Muscle layer of colon (tissue), 2 donors: ENCODE data around the gene INSM2.

ENCODE experiments used
- H3K27ac ChIP-seq: one replicate; pipeline ENCODE4 v1.7.0; 2013; ENCODE audit warnings: low read depth, mild to moderate bottlenecking, low read length, moderate library complexity
- H3K27me3 ChIP-seq, 2 donors: one replicate each; pipeline ENCODE4 v1.7.0; 2013; ENCODE audit warnings: low read length in 2 of 2, mild to moderate bottlenecking in 2 of 2; ENCODE audit not compliant: insufficient read depth in 2 of 2, control insufficient read depth in 1 of 2
- H3K36me3 ChIP-seq: one replicate; pipeline ENCODE4 v1.7.0; 2013; ENCODE audit warnings: mild to moderate bottlenecking, low read length; ENCODE audit not compliant: insufficient read depth
- H3K4me1 ChIP-seq: one replicate; pipeline ENCODE4 v1.7.0; 2013; ENCODE audit warnings: mild to moderate bottlenecking, low read length; ENCODE audit not compliant: insufficient read depth
- H3K4me3 ChIP-seq, 2 donors: one replicate each; pipeline ENCODE4 v1.7.0; 2013; ENCODE audit warnings: low read length in 2 of 2, low read depth in 1 of 2, mild to moderate bottlenecking in 1 of 2, moderate library complexity in 1 of 2
- H3K9ac ChIP-seq: one replicate; pipeline ENCODE4 v1.7.0; 2013; ENCODE audit warnings: low read length
- H3K9me3 ChIP-seq: one replicate; pipeline ENCODE4 v1.7.0; 2013; ENCODE audit warnings: mild to moderate bottlenecking, low read length
- donor health status: abdominal sarcoma.
- donor health status: Adenocarcinoma of cecum.

Gene INSM2

GRCh38 chr14:35525695-35526094 lies 8.3 kb upstream of the INSM2 start:
- Histone ChIP-seq H3K27me3 (peaks cover 0 to 7% of the 10 kb centered on the region in 2 donors), H3K27ac (no peak overlapping the region), H3K9me3 (no peaks in the 10 kb centered on the region), H3K4me3 (no peak overlapping the region), H3K4me1 (no peaks in the 10 kb centered on the region), H3K9ac (no peak overlapping the region), H3K36me3 (no peaks in the 10 kb centered on the region)

GRCh38 chr14:35526962-35527361 lies 7.0 kb upstream of the INSM2 start:
- Histone ChIP-seq H3K4me1 (no peaks in the 10 kb centered on the region), H3K36me3 (no peaks in the 10 kb centered on the region), H3K27ac (no peak overlapping the region), H3K27me3 (peaks cover 5 to 18% of the 10 kb centered on the region in 2 donors), H3K9ac (no peak overlapping the region), H3K9me3 (no peaks in the 10 kb centered on the region), H3K4me3 (no peak overlapping the region)

DNA sequence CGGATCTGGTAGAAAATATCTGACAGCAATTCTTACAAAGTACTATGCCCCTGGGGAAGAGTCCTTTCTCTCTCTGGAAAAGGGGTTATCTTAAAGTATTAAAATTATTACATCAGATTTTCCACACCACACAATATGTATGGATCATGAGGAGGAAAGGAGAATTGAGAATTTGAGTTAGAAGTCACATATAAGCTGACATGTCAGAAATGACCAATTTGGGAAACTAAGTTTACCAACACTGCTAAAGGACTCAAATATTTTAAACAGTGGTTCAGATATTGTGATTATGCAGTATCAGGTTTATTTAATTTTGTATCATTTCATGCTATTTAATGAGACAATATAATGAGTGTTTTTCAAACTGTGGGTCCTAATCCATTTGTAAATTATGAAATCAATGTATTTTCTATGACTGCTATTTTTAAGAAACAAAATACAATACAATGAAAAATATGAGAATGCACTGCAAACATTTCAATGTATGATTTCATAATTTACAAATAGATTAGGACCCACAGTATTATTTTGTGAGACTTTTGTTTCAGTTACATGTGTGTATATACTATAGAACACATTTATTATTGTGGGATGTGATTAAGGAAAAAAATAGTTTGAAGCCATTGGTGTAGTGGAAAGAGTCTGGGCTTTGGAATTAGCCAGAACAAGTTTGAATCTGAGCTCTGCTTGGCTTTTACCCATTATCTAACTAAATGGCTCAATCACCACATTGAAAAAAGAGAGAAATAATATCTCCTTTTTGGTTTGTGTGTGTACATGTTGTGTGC lies 1.8 kb upstream of the INSM2 start:
- Histone ChIP-seq H3K36me3 (no peaks in the 10 kb centered on the region), H3K27me3 (peaks cover 32 to 44% of the 10 kb centered on the region in 2 donors), H3K27ac (no peak overlapping the region), H3K4me3 (no peak overlapping the region), H3K4me1 (no peaks in the 10 kb centered on the region), H3K9me3 (no peaks in the 10 kb centered on the region), H3K9ac (no peak overlapping the region)

DNA sequence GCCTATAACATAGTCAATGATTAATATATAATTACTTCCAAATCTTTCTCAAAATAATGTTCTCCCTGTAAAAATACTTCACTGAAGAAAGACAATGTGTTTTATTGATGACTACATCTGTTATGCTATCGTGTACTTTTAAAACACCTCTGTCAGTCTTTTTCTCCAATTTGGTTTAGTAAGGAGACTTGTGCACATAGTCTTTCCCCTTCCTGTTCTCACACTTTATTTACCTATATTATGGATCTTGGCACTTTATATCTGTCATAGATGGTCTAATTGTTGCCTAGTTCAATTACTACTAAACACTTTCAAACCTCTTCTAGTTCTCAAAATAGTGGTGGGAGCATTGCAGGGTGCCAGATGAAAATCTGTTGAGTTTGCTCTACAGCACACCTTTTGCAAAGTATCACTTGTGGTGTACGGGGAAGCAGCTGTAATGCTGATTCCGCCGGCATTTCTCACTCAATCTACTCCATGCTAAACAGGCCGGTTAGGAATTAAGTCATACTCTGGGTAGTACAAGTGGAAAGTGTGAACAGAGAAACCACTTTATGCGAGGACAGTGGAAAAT lies 1.1 kb upstream of the INSM2 start:
- peak overlapping the region; percentile 15 to 18 for H3K4me3 ChIP-seq
- H3K27me3 ChIP-seq, result peaks cover 32 to 44% of the 10 kb centered on the region in 2 donors
- H3K9ac ChIP-seq, result no peak overlapping the region
- no peaks in the 10 kb centered on the region for H3K9me3 ChIP-seq
- no peaks in the 10 kb centered on the region for H3K4me1 ChIP-seq
- H3K27ac ChIP-seq, result no peak overlapping the region
- no peaks in the 10 kb centered on the region for H3K36me3 ChIP-seq

- Histone ChIP-seq H3K27ac (no peak overlapping the region), H3K4me3 (peak overlapping the region; percentile 13 to 35), H3K27me3 (peaks cover 27 to 44% of the 10 kb centered on the region in 2 donors), H3K9ac (no peak overlapping the region), H3K36me3 (no peaks in the 10 kb centered on the region), H3K9me3 (no peaks in the 10 kb centered on the region), H3K4me1 (no peaks in the 10 kb centered on the region)
These were observed 376 bp downstream of the INSM2 start for GRCh38 chr14:35534208-35534872.

DNA sequence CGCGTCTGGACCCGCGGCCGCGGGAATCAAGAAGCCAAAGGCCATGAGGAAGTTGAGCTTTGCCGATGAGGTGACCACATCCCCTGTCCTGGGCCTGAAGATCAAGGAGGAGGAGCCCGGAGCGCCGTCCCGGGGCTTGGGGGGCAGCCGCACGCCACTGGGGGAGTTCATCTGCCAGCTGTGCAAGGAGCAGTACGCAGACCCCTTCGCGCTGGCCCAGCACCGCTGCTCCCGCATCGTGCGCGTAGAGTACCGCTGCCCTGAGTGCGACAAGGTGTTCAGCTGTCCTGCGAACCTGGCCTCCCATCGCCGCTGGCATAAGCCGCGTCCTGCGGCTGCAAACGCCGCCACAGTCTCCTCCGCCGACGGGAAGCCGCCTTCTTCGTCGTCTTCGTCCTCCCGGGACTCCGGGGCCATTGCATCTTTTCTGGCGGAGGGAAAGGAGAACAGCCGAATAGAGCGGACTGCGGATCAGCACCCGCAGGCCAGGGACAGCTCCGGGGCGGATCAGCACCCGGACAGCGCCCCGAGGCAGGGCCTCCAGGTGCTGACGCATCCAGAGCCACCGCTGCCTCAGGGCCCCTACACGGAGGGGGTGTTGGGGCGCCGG lies 1.0 kb downstream of the INSM2 start:
- Histone ChIP-seq H3K27me3 (peaks cover 27 to 44% of the 10 kb centered on the region in 2 donors), H3K9ac (no peak overlapping the region), H3K4me3 (peak overlapping the region; percentile 13 to 32), H3K9me3 (no peaks in the 10 kb centered on the region), H3K4me1 (no peaks in the 10 kb centered on the region), H3K27ac (no peak overlapping the region), H3K36me3 (no peaks in the 10 kb centered on the region)

DNA sequence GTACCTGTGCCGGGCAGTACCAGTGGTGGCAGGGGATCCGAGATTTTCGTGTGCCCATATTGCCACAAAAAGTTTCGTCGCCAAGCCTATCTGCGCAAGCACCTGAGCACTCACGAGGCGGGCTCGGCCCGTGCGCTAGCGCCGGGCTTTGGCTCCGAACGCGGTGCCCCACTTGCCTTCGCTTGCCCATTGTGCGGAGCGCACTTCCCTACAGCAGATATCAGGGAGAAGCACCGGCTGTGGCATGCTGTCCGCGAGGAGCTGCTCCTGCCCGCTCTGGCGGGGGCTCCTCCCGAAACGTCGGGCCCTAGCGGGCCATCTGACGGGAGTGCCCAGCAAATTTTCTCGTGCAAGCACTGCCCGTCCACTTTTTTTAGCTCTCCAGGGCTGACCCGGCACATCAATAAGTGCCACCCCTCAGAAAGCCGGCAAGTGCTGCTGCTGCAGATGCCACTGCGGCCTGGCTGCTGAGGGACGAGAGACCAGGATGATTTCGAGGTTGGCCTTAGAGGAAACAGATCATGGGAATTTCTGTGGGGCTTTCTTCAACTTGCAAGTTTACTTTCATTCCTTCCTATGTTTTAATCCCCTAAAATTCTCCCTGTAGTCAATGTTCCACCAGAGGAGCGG lies 1.6 kb downstream of the INSM2 start:
- H3K27me3 ChIP-seq, result peaks cover 26 to 44% of the 10 kb centered on the region in 2 donors
- H3K9ac ChIP-seq, result no peak overlapping the region

GRCh38 chr14:35539969-35540368 lies 6.0 kb downstream of the INSM2 start:
- no peak overlapping the region for H3K9ac ChIP-seq
- no peaks in the 10 kb centered on the region for H3K9me3 ChIP-seq
- H3K4me1 ChIP-seq, result no peaks in the 10 kb centered on the region
- peaks cover 0 to 9% of the 10 kb centered on the region in 2 donors for H3K27me3 ChIP-seq
- no peak overlapping the region for H3K27ac ChIP-seq
- no peaks in the 10 kb centered on the region for H3K36me3 ChIP-seq
- no peak overlapping the region for H3K4me3 ChIP-seq

More for the DNA sequence above, 1.6 kb downstream of the INSM2 start:
- H3K9me3 ChIP-seq, result no peaks in the 10 kb centered on the region
- no peak overlapping the region for H3K27ac ChIP-seq
- H3K36me3 ChIP-seq, result no peaks in the 10 kb centered on the region
- peak overlapping the region in 1 of 2 donors; percentile 13 for H3K4me3 ChIP-seq
- H3K4me1 ChIP-seq, result no peaks in the 10 kb centered on the region

DNA sequence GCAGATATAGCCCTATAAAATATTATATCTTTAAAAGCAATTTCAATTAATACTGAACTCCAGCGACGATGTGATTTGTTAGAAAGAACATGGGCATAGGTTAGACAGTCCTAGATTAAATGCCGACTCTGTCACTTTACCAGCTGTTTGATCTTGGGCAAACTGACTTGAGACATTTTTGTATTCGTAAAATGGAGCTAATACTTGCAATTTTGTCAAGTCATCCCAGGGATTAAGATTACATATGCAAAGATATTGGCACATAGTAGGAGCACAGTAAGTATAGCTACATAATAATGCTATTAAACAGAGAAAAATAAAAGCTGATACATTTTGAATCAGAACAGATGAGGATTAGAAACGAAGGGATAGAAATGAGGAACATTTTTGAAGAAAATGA lies 9.0 kb downstream of the INSM2 start:
- no peaks in the 10 kb centered on the region for H3K4me1 ChIP-seq
- no peaks in the 10 kb centered on the region for H3K36me3 ChIP-seq
- H3K9me3 ChIP-seq, result no peaks in the 10 kb centered on the region
- no peak overlapping the region for H3K4me3 ChIP-seq
- H3K9ac ChIP-seq, result no peak overlapping the region
- H3K27ac ChIP-seq, result no peak overlapping the region
- H3K27me3 ChIP-seq, result no peaks in the 10 kb centered on the region

GRCh38 chr14:35549551-35549950 lies 15.6 kb downstream of the INSM2 start:
- H3K27me3 ChIP-seq, result no peaks in the 10 kb centered on the region
- H3K36me3 ChIP-seq, result no peaks in the 10 kb centered on the region
- no peaks in the 10 kb centered on the region for H3K9me3 ChIP-seq
- H3K27ac ChIP-seq, result no peak overlapping the region
- H3K4me3 ChIP-seq, result no peak overlapping the region
- H3K4me1 ChIP-seq, result no peaks in the 10 kb centered on the region
- no peak overlapping the region for H3K9ac ChIP-seq

DNA sequence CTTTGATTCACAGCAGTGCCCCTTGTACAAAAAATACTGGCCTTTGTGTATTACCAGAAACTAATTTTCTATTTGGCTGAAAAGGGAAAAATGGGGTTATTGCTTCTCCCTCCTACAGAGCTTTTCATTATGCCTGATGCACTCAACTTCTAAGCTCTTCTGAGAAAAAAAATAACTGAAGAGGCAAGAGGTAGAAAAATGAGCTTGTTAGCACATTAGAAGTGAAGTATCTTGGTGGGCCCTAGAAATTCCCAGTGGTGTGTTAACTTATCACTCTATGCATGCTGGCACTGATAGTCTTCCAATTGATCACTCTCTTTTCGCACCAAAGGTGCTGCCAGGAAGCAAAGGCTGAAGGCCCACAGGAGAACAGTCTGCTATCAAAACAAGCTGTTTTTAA lies 17.1 kb downstream of the INSM2 start:
- H3K4me3 ChIP-seq, result no peak overlapping the region
- H3K9ac ChIP-seq, result no peak overlapping the region
- no peaks in the 10 kb centered on the region for H3K27me3 ChIP-seq
- H3K9me3 ChIP-seq, result no peaks in the 10 kb centered on the region
- H3K27ac ChIP-seq, result no peak overlapping the region
- H3K4me1 ChIP-seq, result no peaks in the 10 kb centered on the region
- no peaks in the 10 kb centered on the region for H3K36me3 ChIP-seq
